ENCODE results near the gene B3GALT6.

B3GALT6 gene

GRCh38 chr1:1202831-1203560 is 29.0 kb upstream of the B3GALT6 start:
- POLR2A ChIA-PET = no interaction called here
- CTCF ChIA-PET = no interaction called here
- no peak for DNase-seq (ENCODE audit: extremely low spot score)
- TF ChIP-seq FOXM1 (IDR thresholded peaks at IDR 0.05; ENCODE audit: borderline replicate concordance) = no peak
- no peak for TF ChIP-seq SUZ12 (IDR thresholded peaks at IDR 0.05)
- TF ChIP-seq FOXK2 (IDR thresholded peaks at IDR 0.05) = no peak
- TF ChIP-seq, protein P1, sequence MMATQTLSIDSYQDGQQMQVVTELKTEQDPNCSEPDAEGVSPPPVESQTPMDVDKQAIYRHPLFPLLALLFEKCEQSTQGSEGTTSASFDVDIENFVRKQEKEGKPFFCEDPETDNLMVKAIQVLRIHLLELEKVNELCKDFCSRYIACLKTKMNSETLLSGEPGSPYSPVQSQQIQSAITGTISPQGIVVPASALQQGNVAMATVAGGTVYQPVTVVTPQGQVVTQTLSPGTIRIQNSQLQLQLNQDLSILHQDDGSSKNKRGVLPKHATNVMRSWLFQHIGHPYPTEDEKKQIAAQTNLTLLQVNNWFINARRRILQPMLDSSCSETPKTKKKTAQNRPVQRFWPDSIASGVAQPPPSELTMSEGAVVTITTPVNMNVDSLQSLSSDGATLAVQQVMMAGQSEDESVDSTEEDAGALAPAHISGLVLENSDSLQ (IDR thresholded peaks at IDR 0.05) = no peak
- TF ChIP-seq ARNT (IDR thresholded peaks at IDR 0.05) = no peak
- no peak for TF ChIP-seq L3MBTL2 (conservative IDR thresholded peaks at IDR 0.05)
- TF ChIP-seq SP1 (IDR thresholded peaks at IDR 0.05) = no peak
- TF ChIP-seq FOXA1 (IDR thresholded peaks at IDR 0.05) = no peak
- TF ChIP-seq NFRKB (IDR thresholded peaks at IDR 0.05) = no peak
- no peak for TF ChIP-seq ELF4 (IDR thresholded peaks at IDR 0.05)

GRCh38 chr1:1203561-1204424 is 28.2 kb upstream of the B3GALT6 start:
- ChIA-PET POLR2A (interaction anchor here (1.6 kb wide), 1 partner anchor 27 kb away, joined by 5 read pairs; no protein-coding TSS in a partner anchor), CTCF (no interaction called here)
- DNase-seq (ENCODE audit: extremely low spot score) = no peak
- TF ChIP-seq, protein P1 (IDR thresholded peaks at IDR 0.05) = no peak
- TF ChIP-seq CTBP1 (IDR thresholded peaks at IDR 0.05; ENCODE audit: borderline replicate concordance) (no peak), ELF4 (IDR thresholded peaks at IDR 0.05) (no peak), FOXK2 (IDR thresholded peaks at IDR 0.05) (no peak), SUZ12 (IDR thresholded peaks at IDR 0.05) (no peak), L3MBTL2 (conservative IDR thresholded peaks at IDR 0.05) (no peak), ZNF384 (IDR thresholded peaks at IDR 0.05) (no peak), FOXM1 (IDR thresholded peaks at IDR 0.05; ENCODE audit: borderline replicate concordance) (no peak), ARNT (IDR thresholded peaks at IDR 0.05) (no peak), SP1 (IDR thresholded peaks at IDR 0.05) (no peak)

- ChIA-PET CTCF (no interaction called here), POLR2A (interaction anchor here (1.6 kb wide), 1 partner anchor 27 kb away, joined by 5 read pairs; no protein-coding TSS in a partner anchor)
These were observed 27.6 kb upstream of the B3GALT6 start for GRCh38 chr1:1204425-1204920.

GRCh38 chr1:1204998-1205768 is 26.9 kb upstream of the B3GALT6 start:
- POLR2A ChIA-PET = interaction anchor here (1.6 kb wide), 1 partner anchor 26 kb away, joined by 5 read pairs; no protein-coding TSS in a partner anchor
- CTCF ChIA-PET = no interaction called here
- no peak for DNase-seq (ENCODE audit: extremely low spot score)
- TF ChIP-seq, protein P1 (IDR thresholded peaks at IDR 0.05) = no peak
- TF ChIP-seq ARNT (IDR thresholded peaks at IDR 0.05) (no peak), CTBP1 (IDR thresholded peaks at IDR 0.05; ENCODE audit: borderline replicate concordance) (no peak), HDGF (IDR thresholded peaks at IDR 0.05; ENCODE audit: borderline replicate concordance) (no peak), ZNF384 (IDR thresholded peaks at IDR 0.05) (no peak), TARDBP (IDR thresholded peaks at IDR 0.05) (no peak), LEF1 (IDR thresholded peaks at IDR 0.05; ENCODE audit: borderline replicate concordance) (no peak), BHLHE40 (IDR thresholded peaks at IDR 0.05; ENCODE audit: borderline replicate concordance) (no peak), ELF4 (IDR thresholded peaks at IDR 0.05) (no peak), SP1 (IDR thresholded peaks at IDR 0.05) (no peak), SUZ12 (IDR thresholded peaks at IDR 0.05) (no peak), L3MBTL2 (conservative IDR thresholded peaks at IDR 0.05) (no peak)

More at GRCh38 chr1:1204425-1204920, 27.6 kb upstream of the B3GALT6 start:
- TF ChIP-seq SP1 (IDR thresholded peaks at IDR 0.05) (no peak), ELF4 (IDR thresholded peaks at IDR 0.05) (no peak), LEF1 (IDR thresholded peaks at IDR 0.05; ENCODE audit: borderline replicate concordance) (no peak), SUZ12 (IDR thresholded peaks at IDR 0.05) (no peak), HDGF (IDR thresholded peaks at IDR 0.05; ENCODE audit: borderline replicate concordance) (no peak), FOXK2 (IDR thresholded peaks at IDR 0.05) (no peak), ARNT (IDR thresholded peaks at IDR 0.05) (no peak), L3MBTL2 (conservative IDR thresholded peaks at IDR 0.05) (no peak), NFRKB (IDR thresholded peaks at IDR 0.05) (no peak), FOXM1 (IDR thresholded peaks at IDR 0.05; ENCODE audit: borderline replicate concordance) (no peak), CTBP1 (IDR thresholded peaks at IDR 0.05; ENCODE audit: borderline replicate concordance) (no peak)
- TF ChIP-seq, protein P1 (IDR thresholded peaks at IDR 0.05) = no peak
- DNase-seq (ENCODE audit: extremely low spot score) = no peak

Data from HEK293T (cell line).